ENCODE results near the gene CIB4. TPM values are rescaled to one million over a fixed set of nuclear protein-coding genes. Genes with fewer than 3 reads are reported as not detected.

CIB4 gene
- total RNA-seq, 4 donors from 2014 or later = not detected

- peaks cover 8% of the 10 kb centered on the region for H3K27me3 ChIP-seq
- DNase-seq = no peak
- TF ChIP-seq POLR2A (IDR thresholded peaks at IDR 0.05) = no peak
- no peak for TF ChIP-seq POLR2AphosphoS5 (IDR thresholded peaks at IDR 0.05)
- TF ChIP-seq EP300 (IDR thresholded peaks at IDR 0.05; ENCODE audit: low read depth) = no peak
- no peak for TF ChIP-seq CTCF (IDR thresholded peaks at IDR 0.05)
- in situ Hi-C loops (cut with MboI; ENCODE audit: low pct_ligation_motif_present in 1 of 4, low pct_unique_long_range_greater_than_20kb in 1 of 4, low sequenced_read_pairs in 3 of 4) = no loop called here
- 77 to 78% methylated on average over 9 to 13 of the region's 13 CpGs for WGBS, 2 donors (ENCODE audit: low coverage in 1 of 2)
- intact Hi-C loops (cut with DNase I; ENCODE audit: low total_unique reads) = no loop called here
- peaks cover 0 to 6% (median 1%) of the 10 kb centered on the region in 4 donors for H3K4me1 ChIP-seq
- H3K9me3 ChIP-seq = no peaks in the 10 kb centered on the region
- H3K4me3 ChIP-seq = no peak overlapping the region
- H3K27ac ChIP-seq = no peak overlapping the region
- H3K36me3 ChIP-seq = no peaks in the 10 kb centered on the region
These were observed 3.1 kb upstream of the CIB4 start for GRCh38 chr2:26644188-26644835.

DNA sequence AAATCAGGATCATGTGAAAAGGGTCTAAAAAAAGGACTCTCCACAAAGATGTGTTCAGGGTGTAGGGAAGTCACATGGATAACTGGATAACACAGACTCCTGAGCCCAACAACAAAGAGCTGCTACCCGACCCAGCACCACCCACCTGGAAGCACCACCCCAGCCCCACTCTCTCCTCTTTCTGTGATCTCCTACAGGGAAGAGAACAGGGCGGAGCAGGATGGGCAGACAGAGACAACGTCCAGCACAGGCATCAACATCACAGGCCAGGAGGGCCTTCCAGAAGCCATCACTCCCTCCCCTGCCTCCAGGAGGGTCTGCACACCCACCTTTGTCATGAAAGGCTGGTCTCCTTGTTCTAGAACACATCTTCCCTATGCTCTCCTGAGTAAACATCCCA is 1.3 kb upstream of the CIB4 start:
- Histone ChIP-seq H3K36me3 (no peaks in the 10 kb centered on the region), H3K27me3 (peaks cover 8% of the 10 kb centered on the region), H3K4me3 (no peak overlapping the region), H3K4me1 (no peaks in the 10 kb centered on the region), H3K9me3 (no peaks in the 10 kb centered on the region), H3K27ac (no peak overlapping the region)
- in situ Hi-C loops (cut with MboI; ENCODE audit: low pct_ligation_motif_present in 1 of 4, low pct_unique_long_range_greater_than_20kb in 1 of 4, low sequenced_read_pairs in 3 of 4) (no loop called here), intact Hi-C loops (cut with DNase I; ENCODE audit: low total_unique reads) (no loop called here)
- TF ChIP-seq POLR2A (IDR thresholded peaks at IDR 0.05) = no peak
- 46% methylated on average over 3 of the region's 3 CpGs; no CpG with 5 or more reads in 1 of the 2 donors for WGBS, 2 donors (ENCODE audit: low coverage in 1 of 2)
- DNase-seq = no peak

DNA sequence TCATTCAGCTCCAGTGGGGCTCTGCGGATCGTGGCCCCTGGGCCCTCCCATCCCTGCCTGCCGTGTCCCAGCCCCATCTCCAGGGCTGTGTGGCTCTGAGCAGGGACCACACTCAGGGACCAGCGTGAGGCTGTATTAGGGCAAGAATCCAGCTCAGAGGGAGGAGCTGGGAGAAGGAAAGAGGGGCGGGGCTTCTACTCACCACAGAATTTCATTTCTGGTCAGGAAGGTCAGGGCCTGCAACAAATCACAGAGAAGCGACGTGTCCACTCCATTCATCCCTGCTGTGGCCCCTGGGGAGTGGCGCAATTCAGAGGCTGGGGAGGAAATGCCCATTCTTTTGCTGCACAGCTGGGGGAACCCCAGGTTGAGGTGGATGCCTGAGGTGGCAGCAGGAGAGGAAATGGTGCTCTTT is 828 bp downstream of the CIB4 start:
- DNase-seq = peak; percentile 29
- no peaks in the 10 kb centered on the region for H3K4me1 ChIP-seq
- H3K36me3 ChIP-seq = no peaks in the 10 kb centered on the region
- H3K27me3 ChIP-seq = peaks cover 4% of the 10 kb centered on the region
- H3K9me3 ChIP-seq = no peaks in the 10 kb centered on the region
- no peak overlapping the region for H3K4me3 ChIP-seq
- intact Hi-C loops (cut with DNase I; ENCODE audit: low total_unique reads) = no loop called here
- TF ChIP-seq POLR2AphosphoS5 (IDR thresholded peaks at IDR 0.05) = no peak
- no peak for TF ChIP-seq CTCF (IDR thresholded peaks at IDR 0.05)
- TF ChIP-seq POLR2A (IDR thresholded peaks at IDR 0.05) = no peak
- TF ChIP-seq EP300 (IDR thresholded peaks at IDR 0.05; ENCODE audit: low read depth) = no peak
- no peak overlapping the region for H3K27ac ChIP-seq
- in situ Hi-C loops (cut with MboI; ENCODE audit: low pct_ligation_motif_present in 1 of 4, low pct_unique_long_range_greater_than_20kb in 1 of 4, low sequenced_read_pairs in 3 of 4) = no loop called here
- WGBS, 2 donors (ENCODE audit: low coverage in 1 of 2) = 27 to 41% methylated on average over 3 to 8 of the region's 8 CpGs

DNA sequence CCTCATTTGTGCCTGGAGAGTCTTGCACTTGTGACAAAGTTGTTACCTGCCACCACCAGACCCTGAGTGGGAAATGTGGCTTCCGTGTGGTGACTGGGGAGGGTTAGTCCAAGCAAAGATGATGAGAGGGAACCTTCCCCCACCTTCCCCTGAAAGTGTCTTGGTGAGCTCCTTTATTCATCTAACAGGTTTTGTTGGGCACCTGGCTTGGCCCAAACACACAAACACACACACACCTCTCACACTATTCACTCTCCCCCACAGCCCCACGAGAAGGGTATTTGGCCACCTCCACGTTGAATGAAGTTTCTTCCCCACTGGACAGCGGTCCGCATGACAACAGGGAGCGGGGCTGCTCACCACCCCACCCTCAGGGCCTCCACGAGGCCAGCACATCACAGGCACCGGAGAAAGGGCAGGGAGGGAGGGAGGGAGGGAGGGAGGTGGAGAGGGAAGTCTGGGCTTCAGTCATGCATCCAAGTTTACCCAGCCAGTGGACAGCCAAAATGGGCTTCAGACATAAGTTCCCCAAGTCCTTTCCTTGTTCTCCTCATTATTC is 1.4 kb downstream of the CIB4 start:
- TF ChIP-seq EP300 (IDR thresholded peaks at IDR 0.05; ENCODE audit: low read depth) = no peak
- TF ChIP-seq POLR2A (IDR thresholded peaks at IDR 0.05) = no peak
- no peak for TF ChIP-seq CTCF (IDR thresholded peaks at IDR 0.05)
- no peak for TF ChIP-seq POLR2AphosphoS5 (IDR thresholded peaks at IDR 0.05)
- Histone ChIP-seq H3K36me3 (no peaks in the 10 kb centered on the region), H3K4me3 (no peak overlapping the region), H3K4me1 (no peaks in the 10 kb centered on the region), H3K9me3 (no peaks in the 10 kb centered on the region), H3K27me3 (peaks cover 4% of the 10 kb centered on the region), H3K27ac (no peak overlapping the region)
- WGBS, 2 donors (ENCODE audit: low coverage in 1 of 2) = 69% methylated on average over 8 of the region's 8 CpGs; no CpG with 5 or more reads in 1 of the 2 donors
- in situ Hi-C loops (cut with MboI; ENCODE audit: low pct_ligation_motif_present in 1 of 4, low pct_unique_long_range_greater_than_20kb in 1 of 4, low sequenced_read_pairs in 3 of 4) = no loop called here
- no peak for DNase-seq
- intact Hi-C loops (cut with DNase I; ENCODE audit: low total_unique reads) = no loop called here

All from transverse colon (tissue), 4 donors.